PFSK-1 (cell line): ENCODE data around the gene ZBTB24.

Source experiments
- FOXP2 ChIP-seq: optimal IDR thresholded peaks from 2 replicates; pipeline ENCODE3; 2011; ENCODE audit warnings: borderline replicate concordance, control low read depth, inconsistent platforms; ENCODE audit not compliant: insufficient read depth; ENCODE audit errors: extremely low read length, extremely low read depth
- POLR2AphosphoS5 ChIP-seq: IDR thresholded peaks from 2 replicates; pipeline ENCODE4 v1.6.1; 2012; ENCODE audit warnings: low read depth, mild to moderate bottlenecking, control low read depth, low read length, moderate library complexity
- REST ChIP-seq, 2 experiments: IDR thresholded peaks; 2 replicates each; pipeline versions ENCODE4 v1.6.1 to v1.8.0; 2011 to 2012; ENCODE audit warnings: low read depth in 2 of 2, low read length in 2 of 2, control low read depth in 1 of 2, inconsistent platforms in 1 of 2, mild to moderate bottlenecking in 1 of 2, moderate library complexity in 1 of 2; ENCODE audit not compliant: insufficient read depth in 1 of 2
- SIN3A ChIP-seq: IDR thresholded peaks from 2 replicates; pipeline ENCODE4 v1.6.1; 2012; ENCODE audit warnings: mild to moderate bottlenecking, low read length, moderate library complexity, borderline replicate concordance; ENCODE audit not compliant: insufficient read depth
- TAF1 ChIP-seq: IDR thresholded peaks from 2 replicates; pipeline ENCODE4 v1.6.1; 2012; ENCODE audit warnings: low read length, control low read depth, borderline replicate concordance; ENCODE audit not compliant: insufficient read depth

- TF ChIP-seq REST (IDR thresholded peaks at IDR 0.05; ENCODE audit: insufficient read depth in 1 of 2, low read depth in 2 of 2, low read length in 2 of 2) (no peak), POLR2AphosphoS5 (no peak), TAF1 (no peak), FOXP2 (no peak), SIN3A (no peak)
Measured at GRCh38 chr6:109527989-109528388, 45.0 kb upstream of the ZBTB24 start.
